ENCODE data around the gene CTSK.
A peak's percentile ranks its signal among the peaks of the same experiment; 100 is the strongest.
"Not testable (repeated sequence)": the region's sequence is repeated elsewhere in the genome, so short reads cannot be mapped to it uniquely, and the experiment has no call there.

The CTSK gene

DNA sequence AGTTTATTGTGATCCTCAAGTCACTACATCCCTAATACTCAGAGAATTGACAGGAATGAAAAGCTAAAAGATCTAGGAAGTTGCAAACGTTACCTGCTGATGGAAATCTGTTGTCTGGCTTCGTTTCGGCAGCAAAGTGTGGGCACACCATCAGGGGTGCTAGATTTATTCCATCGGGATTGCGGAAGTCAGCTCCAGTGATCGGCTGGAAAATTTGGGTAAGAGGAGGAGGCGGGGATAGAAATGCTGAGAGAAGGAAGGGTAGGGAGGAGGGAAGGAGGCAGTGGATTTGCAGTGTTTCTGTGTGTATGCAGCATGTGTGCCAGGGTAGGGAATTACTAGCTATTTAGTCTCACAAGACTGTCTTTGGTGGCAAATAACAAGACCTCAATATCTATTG lies at the start of gene CTSK:
Gene CTSK (minus strand): TSS at position 140 of the 400 bp plus-strand sequence. CDS start 1,455 bp downstream, outside the sequence.
- DNase-seq: no peak

DNA sequence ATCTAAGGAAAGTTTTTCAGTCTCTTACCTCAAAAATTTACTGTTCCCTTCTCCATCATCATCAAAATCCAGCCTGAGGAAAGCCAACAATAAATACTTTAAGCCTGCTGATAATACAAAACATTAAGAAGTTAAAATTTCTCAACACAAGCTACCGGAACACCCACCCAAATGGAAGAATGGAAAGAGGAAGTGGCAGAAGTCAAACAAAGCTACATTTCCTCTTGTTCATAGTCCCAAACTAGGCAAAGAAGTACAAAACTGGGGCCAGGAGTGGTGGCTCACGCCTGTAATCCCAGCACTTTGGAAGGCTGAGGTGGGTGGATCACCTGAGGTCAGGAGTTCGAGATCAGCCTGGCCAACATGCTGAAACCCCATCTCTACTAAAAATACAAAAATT lies 44.7 kb upstream of the CTSK start:
- DNase-seq: not testable (repeated sequence)

DNA sequence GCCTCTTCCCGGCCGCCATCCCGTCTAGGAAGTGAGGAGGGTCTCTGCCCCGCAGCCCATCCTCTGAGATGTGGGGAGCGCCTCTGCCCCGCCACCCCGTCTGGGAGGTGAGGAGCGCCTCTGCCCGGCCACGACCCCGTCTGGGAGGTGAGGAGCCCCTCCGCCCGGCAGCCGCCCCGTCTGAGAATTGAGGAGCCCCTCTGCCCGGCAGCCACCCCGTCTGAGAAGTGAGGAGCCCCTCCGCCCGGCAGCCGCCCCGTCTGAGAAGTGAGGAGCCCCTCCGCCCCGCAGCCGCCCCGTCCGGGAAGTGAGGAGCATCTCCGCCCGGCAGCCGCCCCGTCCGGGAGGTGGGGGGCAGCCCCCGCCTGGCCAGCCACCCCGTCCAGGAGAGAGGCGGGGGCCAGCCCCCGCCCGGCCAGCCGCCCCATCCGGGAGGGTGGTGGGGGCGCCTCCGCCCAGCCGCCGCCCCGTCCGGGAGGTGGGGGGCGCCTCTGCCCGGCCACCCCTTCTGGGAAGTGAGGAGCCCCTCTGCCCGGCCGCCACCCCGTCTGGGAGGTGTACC lies 42.8 kb upstream of the CTSK start:
- DNase-seq: not testable (repeated sequence)

DNA sequence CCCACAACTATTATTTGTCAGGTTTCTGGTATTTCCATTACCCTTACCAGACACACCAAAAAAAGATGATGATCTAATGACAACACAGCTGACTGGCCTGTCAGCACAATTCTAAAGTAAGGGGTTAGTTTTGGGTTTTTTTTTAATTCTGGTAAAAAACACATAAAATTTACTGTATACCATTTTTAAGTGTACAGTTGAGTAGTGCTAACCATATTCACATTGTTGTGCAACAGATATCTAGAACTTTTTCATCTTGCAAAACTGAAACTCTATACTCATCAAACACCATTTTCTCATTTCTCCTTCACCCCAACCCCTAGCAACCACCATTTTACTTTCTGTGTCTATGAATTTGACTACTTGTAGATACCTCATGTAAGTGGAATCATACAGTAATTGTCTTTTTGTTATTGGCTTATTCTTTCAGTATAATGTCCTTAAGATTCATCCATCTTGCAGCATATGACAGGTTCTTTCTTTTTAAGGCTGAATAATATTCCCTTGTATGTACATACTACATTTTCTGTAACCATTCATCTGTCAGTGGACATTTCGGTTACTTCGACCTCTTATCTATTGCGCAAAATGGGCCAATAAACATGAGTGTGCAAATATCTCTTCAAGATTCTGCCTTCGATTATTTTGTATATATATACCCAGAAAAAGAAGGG lies 38.5 kb upstream of the CTSK start:
- no peak for DNase-seq

DNA sequence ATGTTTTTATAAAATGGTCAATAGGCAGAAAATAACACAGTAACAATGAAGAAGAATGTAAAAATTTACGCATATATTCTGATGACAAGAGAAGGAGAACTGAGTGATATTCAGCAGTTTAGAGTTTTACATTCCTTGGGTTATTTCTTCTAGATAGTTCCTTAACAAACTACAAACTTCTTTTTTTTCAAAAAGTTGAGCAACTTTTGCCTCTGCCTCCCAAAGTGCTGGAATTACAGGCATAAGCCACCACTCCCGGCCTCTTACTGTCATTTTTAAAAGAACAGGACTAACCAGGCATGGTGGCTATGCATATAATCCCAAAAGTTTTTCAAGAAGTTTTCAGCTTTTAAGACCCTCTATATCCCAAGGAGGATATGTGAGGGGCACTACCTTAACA lies 35.4 kb upstream of the CTSK start:
- no peak for DNase-seq

DNA sequence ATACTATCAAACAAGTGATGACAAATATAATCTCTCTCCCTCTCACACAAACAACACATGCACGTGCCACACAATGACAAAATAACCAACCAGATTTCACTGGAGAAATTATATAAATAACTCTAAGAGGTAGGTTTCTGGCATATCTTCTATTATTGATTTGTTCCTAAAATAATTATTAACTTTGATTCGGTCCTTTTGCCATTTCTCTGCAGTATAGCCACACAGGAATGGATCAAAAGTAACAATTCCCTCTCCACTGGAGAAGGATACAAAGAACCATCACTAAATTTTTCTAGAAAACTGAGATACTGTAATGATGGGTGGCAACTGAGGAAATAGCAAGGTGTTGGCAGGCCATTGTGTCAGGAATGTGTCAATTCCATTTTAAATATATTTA lies 34.9 kb upstream of the CTSK start:
- DNase-seq: no peak

DNA sequence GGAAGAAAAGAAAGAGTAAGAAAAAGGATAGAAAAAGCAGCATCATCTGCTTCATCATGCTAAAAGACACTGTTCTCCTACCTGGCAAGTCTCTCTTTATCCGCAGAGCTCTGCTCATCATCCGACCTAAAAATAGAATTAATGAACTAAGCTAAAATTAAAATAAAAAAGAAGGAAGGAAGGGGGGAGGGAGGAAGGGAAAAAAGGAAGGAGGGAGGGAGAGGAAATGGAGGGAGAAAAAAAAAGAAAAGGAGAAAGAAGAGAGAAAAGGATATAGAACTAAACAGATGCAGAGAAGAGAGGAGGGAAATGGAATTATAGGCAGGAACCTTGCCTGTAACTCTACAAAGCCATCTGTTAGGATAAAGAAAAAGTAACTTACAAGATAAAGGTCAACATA lies 34.3 kb upstream of the CTSK start:
- DNase-seq: no peak

DNA sequence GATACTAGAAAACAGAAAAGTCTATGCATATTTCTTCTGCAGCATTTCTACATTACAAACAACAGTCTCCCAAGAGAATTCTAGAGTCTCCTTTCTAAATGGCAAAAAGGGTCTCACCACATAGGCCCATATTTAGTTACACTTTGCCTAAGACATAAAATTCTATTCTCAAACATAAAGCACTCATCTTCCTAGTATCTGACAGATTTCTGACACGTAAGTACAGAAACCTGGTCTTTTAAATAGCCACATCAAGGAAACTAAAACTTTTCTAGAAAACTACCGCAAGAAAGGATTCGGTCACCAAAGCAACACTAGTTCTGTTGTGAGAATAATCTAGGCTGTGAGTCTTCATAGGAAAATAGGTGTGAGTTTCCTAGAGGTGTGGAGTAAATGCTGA lies 33.6 kb upstream of the CTSK start:
- DNase-seq: no peak

DNA sequence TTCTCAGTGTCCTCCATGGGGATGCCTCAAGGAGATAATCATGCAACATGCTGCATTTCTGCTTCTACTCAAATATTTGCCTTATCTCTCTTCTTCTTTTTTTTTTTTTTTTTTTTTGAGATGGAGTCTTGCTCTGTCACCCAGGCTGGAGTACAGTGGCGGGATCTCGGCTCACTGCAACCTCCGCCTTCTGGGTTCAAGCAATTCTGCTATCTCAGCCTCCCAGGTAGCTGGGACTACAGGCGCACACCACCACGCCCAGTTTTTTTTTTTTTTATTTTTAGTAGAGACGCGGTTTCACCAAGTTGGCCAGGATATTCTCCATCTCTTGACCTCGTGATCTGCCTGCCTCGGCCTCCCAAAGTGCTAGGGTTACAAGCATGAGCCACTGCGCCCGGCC lies 32.8 kb upstream of the CTSK start:
- DNase-seq: not testable (repeated sequence)

DNA sequence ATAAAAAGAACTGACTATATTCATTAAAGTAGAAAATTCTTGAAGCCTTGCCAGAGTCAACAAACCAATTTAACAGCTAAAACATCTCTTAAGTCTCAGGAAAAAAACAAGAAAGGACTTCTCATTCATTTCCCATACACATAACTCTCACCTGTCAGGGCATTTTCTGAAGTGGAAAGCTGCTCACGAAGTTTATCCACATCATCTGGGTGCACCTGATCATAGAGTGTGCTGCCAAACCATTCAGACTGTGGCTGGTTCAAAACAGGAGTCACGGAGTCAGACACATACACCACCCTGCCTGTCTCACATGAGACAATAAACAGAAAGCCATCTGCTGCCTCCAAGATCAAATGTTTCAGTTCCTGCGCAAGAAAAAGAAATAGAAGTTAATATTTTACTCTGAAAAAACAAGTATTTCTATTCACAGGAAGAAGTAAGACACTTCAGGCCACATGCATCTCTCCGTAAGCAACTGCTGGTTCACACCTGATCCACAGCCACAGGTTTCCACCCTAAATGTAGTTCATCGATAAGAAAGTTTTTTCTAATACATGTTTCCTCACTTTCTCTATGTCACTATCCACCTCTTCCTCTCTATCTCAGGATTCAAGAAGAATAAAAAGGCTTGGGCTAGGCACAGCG lies 28.2 kb upstream of the CTSK start:
- DNase-seq: no peak

DNA sequence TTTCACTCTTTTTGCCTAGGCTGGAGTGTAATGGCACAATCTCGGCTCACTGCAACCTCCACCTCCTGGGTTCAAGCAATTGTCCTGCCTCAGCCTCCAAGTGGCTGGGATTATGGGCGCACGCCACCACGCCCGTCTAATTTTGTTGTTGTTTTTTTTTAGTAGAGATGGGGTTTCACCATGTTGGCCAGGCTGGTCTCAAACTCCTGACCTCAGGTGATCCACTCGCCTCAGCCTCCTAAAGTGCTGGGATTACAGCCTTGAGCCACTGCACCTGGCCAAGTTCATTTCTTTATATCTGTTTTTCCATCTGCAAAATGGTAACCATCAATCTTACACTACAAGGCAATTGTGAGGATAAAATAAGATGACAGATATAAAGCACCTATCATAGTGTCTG lies 25.9 kb upstream of the CTSK start:
- not testable (repeated sequence) for DNase-seq

DNA sequence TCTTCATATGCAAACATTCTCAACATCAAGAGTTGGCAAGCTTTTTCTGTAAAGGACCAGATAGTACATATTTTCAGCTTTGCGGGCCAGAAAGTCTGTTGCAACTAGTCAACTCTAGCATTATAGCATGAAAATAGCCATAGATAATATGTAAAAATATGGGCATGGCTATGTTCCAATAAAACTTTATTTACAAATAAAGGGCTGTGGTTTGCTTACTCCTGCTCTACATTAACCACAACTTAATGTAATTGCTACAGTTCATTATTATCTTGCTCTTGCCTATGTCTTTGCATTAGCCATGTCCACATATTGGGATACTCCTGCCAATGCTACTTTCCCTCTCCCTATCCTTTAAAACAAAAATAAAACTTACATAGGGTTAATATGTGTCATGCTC lies 24.5 kb upstream of the CTSK start:
- DNase-seq: no peak

DNA sequence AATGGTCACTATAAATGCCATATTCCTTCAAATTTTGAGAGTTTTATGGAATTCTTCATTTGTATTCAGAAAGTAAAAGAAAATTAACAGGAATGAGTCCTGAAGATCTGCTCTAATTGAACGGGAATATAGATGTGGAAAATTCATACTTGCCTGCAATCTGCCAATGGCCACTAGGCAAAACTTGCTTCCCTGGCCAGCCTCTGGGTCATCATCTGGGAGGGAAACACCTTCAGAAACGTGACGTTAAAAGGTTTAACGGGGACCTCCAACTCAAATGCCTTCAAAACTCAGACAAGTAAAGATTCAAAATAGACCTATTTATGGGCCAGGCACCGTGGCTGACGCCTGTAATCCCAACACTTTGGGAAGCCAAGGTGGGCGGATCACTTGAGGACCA lies 21.7 kb upstream of the CTSK start:
- DNase-seq: no peak

DNA sequence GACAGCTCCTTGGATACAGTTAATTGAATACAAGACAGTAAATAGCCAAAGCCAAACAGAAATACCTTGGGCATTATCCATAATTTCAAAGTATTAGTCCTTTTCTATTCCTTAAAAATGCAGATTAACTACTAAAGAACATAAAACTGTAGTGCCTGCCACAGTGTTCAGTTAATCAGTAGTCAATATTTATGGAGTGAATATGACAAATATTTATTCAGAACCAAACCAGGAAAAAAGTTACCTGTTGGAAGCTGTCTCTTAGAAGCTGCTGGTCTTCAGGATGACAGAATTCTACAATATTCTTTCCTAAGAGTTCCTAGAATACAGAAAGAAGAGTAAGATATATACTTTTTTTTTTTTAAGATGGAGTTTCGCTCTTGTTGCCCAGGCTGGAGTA lies 18.2 kb upstream of the CTSK start:
- no peak for DNase-seq

DNA sequence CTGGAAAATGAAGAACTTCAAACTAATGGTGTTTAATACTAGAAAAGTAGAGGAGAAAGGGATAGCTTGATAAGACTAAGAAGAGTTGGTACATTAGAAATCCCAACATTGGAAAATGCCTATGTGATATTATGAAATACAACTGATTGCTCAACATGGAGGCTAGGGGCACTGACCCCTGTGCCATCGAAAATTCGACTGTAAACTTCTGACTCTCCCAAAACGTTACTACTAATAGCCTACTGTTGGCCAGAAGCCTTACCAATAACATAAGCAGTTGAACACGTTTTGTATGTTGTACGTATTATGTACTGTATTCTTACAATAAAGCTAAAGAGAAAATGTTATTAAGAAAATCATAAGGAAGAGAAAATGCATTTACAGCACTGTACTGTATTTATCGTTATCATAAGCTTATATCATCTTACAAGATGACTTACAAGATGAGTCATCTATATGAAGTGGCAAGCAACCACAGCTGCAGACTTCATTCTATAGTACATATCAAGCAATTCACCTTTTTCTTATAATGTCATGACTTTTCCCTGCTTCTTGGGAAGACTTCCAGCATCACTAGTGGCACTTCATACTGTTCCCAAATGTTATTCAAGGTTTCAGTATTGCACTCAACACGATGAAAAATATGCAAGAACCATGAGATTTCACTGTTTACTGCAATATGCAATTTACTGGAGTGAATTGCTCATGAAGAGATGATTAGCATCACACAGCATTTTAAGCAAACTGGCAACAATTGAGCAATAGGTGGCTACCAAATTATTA lies 12.9 kb upstream of the CTSK start:
- no peak for DNase-seq

DNA sequence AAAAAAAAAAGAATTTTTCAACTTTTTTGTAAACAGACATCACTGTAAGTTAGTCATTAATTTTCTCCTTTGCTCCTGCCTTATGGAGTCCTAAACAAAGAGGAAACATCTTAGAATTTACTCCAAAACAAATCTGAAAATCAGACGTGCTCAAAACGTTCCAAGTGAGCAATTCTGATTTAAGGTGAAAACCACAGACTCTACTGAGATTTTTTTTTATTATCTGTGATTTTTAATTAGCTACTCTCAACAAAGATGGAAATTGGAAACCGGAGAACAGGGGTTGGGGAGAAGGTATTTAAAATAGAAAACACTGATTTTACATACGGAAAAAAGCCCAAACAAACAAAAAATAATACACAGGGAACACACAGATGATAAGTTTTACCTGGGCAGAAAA lies 7.8 kb upstream of the CTSK start:
- DNase-seq: no peak

DNA sequence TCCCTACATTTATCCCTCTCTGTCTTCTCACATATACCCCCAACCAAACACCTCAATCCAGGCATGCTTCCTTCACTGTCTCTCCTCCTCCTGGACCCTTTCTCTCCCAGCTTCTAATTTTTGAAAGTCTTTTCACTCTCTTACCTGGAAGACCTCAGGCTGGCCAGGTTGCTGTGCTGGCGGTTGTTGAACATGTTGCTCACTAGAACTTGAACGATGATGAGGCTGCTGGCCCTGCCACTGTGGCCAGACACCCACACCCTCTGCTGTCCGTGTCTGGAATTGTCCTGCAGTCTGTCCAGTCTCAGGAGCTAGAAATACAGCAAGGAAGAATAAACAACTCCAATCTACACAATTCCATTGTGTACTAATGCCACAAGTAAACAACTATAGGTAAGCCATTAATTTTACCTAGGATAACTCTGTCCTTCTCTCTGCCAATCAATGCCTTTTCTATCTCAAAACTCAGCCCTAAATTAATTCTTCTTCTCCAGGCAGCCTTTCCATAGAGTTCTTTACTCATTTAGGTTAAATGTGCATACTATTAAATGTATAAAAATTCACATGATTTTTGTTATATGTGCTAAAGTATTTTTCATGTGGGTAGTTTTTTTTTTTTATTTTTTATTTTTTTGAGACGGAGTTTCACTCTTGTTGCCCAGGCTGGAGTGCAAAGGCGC lies 5.1 kb upstream of the CTSK start:
- DNase-seq: peak; percentile 73 to 78

DNA sequence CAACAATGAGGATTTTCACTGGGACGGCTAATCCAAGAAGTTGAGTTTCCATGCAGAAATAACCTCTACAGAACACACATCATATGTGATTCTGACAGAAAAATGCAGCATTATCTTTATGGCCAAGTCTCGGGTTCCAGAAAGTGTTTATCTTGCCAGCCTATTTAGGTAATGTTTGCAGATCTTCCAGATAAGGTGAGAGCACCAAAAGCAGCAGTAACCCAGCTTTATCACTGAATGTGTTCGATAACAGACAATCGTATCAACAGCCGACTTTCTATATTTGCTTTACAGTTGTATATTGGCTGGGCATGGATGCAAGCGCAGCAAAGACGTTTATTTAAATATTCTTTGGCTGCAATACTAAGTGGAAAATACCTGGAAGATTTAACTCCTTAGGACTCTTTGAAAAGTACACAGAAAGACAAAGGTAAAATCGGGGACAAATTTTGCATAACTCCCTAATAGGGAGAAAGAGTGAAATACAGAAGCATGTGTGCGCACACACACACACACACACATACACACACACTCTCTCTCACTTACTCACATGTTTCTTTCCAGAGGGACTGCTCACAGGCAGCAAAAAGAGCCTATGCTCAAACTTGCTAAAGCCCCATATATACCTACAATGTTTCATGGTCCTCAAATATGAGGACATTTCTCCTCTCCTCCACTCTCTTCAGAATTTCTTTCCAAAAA lies 3.0 kb upstream of the CTSK start:
- no peak for DNase-seq

DNA sequence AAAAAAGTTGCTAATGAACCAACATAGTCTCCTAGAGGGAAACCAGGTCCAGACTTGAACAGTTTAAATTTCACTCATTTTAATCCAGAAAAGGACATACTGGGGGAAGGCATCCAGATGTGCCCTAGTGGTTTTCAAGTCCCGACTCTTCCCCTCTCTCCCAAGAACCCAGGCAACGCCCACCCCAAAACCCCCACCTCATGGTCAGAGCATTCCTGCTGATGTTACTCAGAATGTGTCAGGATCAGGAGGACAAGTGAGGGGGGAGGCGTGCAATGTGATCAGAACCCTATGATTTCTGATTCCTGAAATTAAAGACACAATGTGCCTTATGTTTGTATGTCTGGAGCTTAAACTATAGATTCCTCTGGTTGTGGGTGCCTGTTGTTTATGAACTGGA lies 1.6 kb upstream of the CTSK start:
- no peak for DNase-seq

DNA sequence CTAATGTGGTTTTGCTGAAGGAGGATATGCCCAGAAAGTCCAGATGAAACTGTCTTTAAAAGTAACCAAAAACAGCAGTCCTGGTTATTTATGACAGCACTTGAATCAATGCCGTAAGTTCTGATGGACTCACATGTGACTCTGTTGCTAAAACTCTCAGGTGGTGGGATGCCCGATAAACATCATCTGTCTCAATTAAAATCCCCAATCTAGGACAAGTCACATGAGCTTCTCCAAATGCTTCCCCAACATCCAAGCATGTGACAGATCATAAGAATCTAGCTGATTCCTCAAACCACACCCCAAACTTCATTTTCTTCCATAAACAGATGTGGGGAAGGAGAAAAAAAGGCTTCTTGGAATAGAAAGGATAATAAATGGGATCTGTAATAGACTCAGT lies 786 bp upstream of the CTSK start:
- no peak for DNase-seq

DNA sequence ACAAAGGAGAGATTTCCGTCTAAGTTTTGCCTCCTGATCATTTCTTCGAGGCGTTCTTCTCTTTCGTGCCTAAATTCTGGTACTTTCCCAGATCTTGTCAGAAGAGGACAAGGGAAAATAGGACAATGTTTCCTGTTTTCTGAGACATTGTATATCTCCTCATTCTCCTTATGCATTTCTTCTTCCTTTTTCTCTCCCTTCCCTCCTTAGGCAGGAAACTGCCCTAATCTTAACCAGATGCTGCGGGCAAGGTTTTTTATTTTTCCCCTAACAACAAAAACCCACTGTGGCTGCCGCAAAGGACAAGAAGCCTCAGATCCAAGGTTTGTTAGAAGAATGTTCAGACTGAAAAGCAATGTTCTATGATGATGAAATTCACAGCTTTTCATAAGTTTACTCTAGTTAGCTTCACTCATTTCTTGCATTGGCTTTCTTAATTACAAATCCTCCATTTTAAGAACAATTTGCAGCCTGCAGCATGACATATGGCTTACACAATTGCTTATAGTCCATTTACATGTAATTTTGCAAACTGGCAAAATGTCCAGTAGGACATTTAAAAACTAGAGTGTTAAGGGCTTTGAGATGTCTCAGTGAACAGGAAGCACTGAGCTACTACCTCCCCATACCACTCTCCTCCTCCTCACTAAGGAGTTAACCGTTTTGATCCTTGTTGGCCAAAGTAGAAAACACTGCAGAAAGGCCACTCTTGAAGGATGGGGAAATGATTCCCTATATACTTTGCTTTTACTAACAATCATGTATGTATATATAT lies 624 bp downstream of the CTSK start:
- no peak for DNase-seq

DNA sequence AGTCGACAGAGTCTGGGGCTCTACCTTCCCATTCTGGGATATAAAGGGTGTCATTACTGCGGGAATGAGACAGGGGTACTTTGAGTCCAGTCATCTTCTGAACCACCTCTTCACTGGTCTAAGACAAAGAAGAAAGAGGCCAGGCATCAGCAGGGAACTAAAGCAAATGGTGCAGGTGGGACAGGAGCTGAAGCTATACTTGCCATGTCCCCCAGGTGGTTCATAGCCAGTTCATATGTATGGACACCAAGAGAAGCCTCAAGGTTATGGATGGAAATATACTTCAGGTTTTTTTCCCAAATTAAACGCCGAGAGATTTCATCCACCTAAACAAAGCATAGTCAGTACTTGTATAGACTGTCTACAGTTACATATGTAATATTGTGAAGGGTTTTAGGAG lies 2.2 kb downstream of the CTSK start:
- no peak for DNase-seq
